HEK293T (cell line): ENCODE measurements around the gene ACVR1.

Experiments
- ARNT ChIP-seq: fragments of 450-650 bp; IDR thresholded peaks from 2 replicates; pipeline ENCODE4 v1.6.1; 2017; ENCODE audit warnings: mild to moderate bottlenecking
- BHLHE40 ChIP-seq: fragments of 450-650 bp; IDR thresholded peaks from 2 replicates; pipeline ENCODE4 v1.6.1; 2016; ENCODE audit warnings: mild to moderate bottlenecking, moderate library complexity, borderline replicate concordance
- CTBP1 ChIP-seq: fragments of 450-650 bp; IDR thresholded peaks from 2 replicates; pipeline ENCODE4 v1.6.1; 2016; ENCODE audit warnings: borderline replicate concordance
- ELF4 ChIP-seq: fragments of 450-650 bp; IDR thresholded peaks from 2 replicates; pipeline ENCODE4 v1.6.1; 2017; ENCODE audit warnings: antibody characterized with exemption
- FOXA1 ChIP-seq: fragments of 450-650 bp; IDR thresholded peaks from 2 replicates; pipeline ENCODE4 v1.6.1; 2016; ENCODE audit warnings: mild to moderate bottlenecking
- FOXK2 ChIP-seq: fragments of 450-650 bp; IDR thresholded peaks from 2 replicates; pipeline ENCODE4 v1.6.1; 2016; ENCODE audit warnings: mild to moderate bottlenecking
- HDGF ChIP-seq: fragments of 450-650 bp; IDR thresholded peaks from 2 replicates; pipeline ENCODE4 v1.6.1; 2017; ENCODE audit warnings: antibody characterized with exemption, borderline replicate concordance
- NFRKB ChIP-seq: fragments of 450-650 bp; IDR thresholded peaks from 2 replicates; pipeline ENCODE4 v1.6.1; 2016; ENCODE audit warnings: mild to moderate bottlenecking, moderate library complexity
- PKNOX1 ChIP-seq: fragments of 450-650 bp; IDR thresholded peaks from 2 replicates; pipeline ENCODE4 v1.6.1; 2016
- SP1 ChIP-seq: fragments of 450-650 bp; IDR thresholded peaks from 2 replicates; pipeline ENCODE4 v1.6.1; 2017

- no peak for TF ChIP-seq BHLHE40
- no peak for TF ChIP-seq HDGF
- TF ChIP-seq ARNT, result no peak
- no peak for TF ChIP-seq FOXK2
- no peak for TF ChIP-seq ELF4
- no peak for TF ChIP-seq PKNOX1
- TF ChIP-seq SP1, result no peak
- TF ChIP-seq CTBP1, result no peak
- TF ChIP-seq NFRKB, result no peak
- no peak for TF ChIP-seq FOXA1
Observed at GRCh38 chr2:157871415-157871814, 4.7 kb downstream of the ACVR1 start.
